ENCODE results near the gene ZNF385A.

ZNF385A gene

DNA sequence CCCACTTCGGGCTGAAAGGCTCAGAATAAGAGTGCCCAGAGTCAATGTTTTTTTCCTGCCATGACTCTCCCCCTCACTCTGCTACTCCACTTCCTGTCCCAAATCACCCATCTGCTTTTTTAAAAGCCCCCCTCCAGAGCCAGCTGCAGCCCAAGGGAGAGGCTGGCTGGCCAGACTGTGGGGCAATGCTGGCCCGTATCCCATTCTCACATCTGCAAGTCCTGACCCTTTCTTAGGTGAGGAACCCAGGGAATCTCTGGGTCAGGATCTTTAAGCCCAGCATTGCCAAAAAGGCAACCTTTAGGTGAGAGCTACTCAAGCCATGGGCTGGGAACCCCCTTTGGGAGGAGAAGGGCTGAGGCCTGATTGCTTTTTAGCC lies 36.2 kb upstream of the ZNF385A start:
- TF ChIP-seq CTCF (IDR thresholded peaks at IDR 0.05; ENCODE audit: extremely low read depth, missing control alignments), result no peak
- DNase-seq (ENCODE audit: low spot score), result no peak

DNA sequence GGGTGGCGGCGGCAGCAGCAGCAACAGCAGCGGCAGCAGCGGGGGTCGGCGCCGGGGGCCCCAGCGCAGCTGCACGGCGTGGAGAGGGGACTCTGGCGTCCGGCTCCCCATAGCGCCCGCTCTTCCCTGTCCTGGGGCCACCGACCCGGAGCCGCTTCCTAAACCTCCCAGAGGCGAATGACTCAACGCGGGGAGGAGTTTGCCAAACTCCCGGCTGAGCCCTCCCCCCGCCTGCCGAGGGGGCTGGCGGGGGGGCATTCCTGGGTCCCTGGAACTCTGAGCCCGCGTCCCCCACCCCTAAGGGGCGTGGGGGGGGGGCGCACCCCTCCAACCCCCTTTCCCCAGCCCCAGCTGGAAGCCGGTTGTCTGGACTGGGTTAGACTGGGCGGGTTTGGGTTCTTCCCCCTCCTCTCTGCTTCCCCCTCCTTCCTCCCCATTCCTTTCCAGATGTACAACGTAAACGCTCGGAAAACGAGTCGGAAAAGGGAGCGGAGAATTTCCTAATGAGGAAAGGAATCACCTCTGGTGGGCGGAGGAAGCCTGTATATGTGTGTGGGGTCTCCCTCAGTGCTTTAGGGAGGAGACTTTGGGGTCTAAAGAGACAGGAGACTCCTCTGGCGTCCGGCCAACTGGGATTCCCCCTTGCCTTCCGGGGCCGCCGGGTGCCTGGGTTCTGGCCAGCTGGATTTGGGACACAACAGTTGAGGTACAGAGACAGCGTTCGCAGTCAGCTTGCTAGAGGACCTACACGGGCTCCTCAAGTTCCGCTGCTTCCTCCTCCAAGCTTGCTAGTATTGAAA lies 34.8 kb upstream of the ZNF385A start, which contains the start of gene ITGA5:
ITGA5 (minus strand) TSS at position 179 of the 800 bp plus-strand sequence; CDS start at position 111, 68 bp downstream.
- TF ChIP-seq CTCF (IDR thresholded peaks at IDR 0.05; ENCODE audit: extremely low read depth, missing control alignments), result no peak
- DNase-seq (ENCODE audit: low spot score), result peak; percentile 47

GRCh38 chr12:54418441-54419087 lies 34.0 kb upstream of the ZNF385A start:
- peak; percentile 43 for DNase-seq (ENCODE audit: low spot score)
- no peak for TF ChIP-seq CTCF (IDR thresholded peaks at IDR 0.05; ENCODE audit: extremely low read depth, missing control alignments)

- TF ChIP-seq CTCF (IDR thresholded peaks at IDR 0.05; ENCODE audit: extremely low read depth, missing control alignments), result no peak
- no peak for DNase-seq (ENCODE audit: low spot score)
Measured at GRCh38 chr12:54417712-54418440, 33.3 kb upstream of the ZNF385A start.

- no peak for TF ChIP-seq CTCF (IDR thresholded peaks at IDR 0.05; ENCODE audit: extremely low read depth, missing control alignments)
- no peak for DNase-seq (ENCODE audit: low spot score)
Measured at GRCh38 chr12:54416687-54417603, 32.4 kb upstream of the ZNF385A start.

- no peak for TF ChIP-seq CTCF (IDR thresholded peaks at IDR 0.05; ENCODE audit: extremely low read depth, missing control alignments)
- no peak for DNase-seq (ENCODE audit: low spot score)
Measured at GRCh38 chr12:54415221-54415929, 30.8 kb upstream of the ZNF385A start.
